ENCODE measurements around the gene PHGDH. TPM values are rescaled to one million over a fixed set of nuclear protein-coding genes. Genes with fewer than 3 reads are reported as not detected.

PHGDH gene
- polyA plus RNA-seq, 1 donor (not counting 4 experiments of a cell fraction or from before 2014, with no cell fraction given): 40.3 TPM

- dilution Hi-C loops (cut with MboI; ENCODE audit: extremely low pct_ligation_motif_present, low sequenced_read_pairs): no loop called here
- no peaks in the 10 kb centered on the region for H3K9me3 ChIP-seq (ENCODE audit: control insufficient read depth, low read depth, low read length)
- H3K27me3 ChIP-seq (ENCODE audit: control insufficient read depth, extremely low read depth, insufficient read depth, low read length): no peaks in the 10 kb centered on the region
- no peak overlapping the region for H3K9ac ChIP-seq (ENCODE audit: control insufficient read depth, extremely low read depth, insufficient read depth, low read length)
- DNase-seq (ENCODE audit: low read depth, low spot score): no peak
- peaks cover 30% of the 10 kb centered on the region for H3K79me2 ChIP-seq (ENCODE audit: control insufficient read depth, insufficient read depth, low read length)
- no peak for TF ChIP-seq CTCF (optimal IDR thresholded peaks at IDR 0.05 in 1 of 3, IDR thresholded peaks at IDR 0.05 in 1 of 3, conservative IDR thresholded peaks at IDR 0.05 in 1 of 3; ENCODE audit: extremely low read depth in 1 of 3, insufficient read depth in 2 of 3, low read length in 3 of 3)
- TF ChIP-seq EZH2 (IDR thresholded peaks at IDR 0.05; ENCODE audit: low read length): no peak
- H3K36me3 ChIP-seq (ENCODE audit: control insufficient read depth in 2 of 2, extremely low read depth in 1 of 2, insufficient read depth in 2 of 2, low read length in 2 of 2): peaks cover 0 to 27% of the 10 kb centered on the region in 2 experiments
- H2AFZ ChIP-seq (ENCODE audit: control insufficient read depth, low read length): no peak overlapping the region
- H3K4me2 ChIP-seq (ENCODE audit: control insufficient read depth, extremely low read depth, insufficient read depth, low read depth, low read length): no peak overlapping the region
- H3K9me1 ChIP-seq (ENCODE audit: control insufficient read depth, extremely low read depth, insufficient read depth, low read length): no peaks in the 10 kb centered on the region
- peaks cover 16% of the 10 kb centered on the region for H3K4me1 ChIP-seq (ENCODE audit: control insufficient read depth, extremely low read depth, insufficient read depth, low read length)
- FAIRE-seq: no peak
- peaks cover 8% of the 10 kb centered on the region for H4K20me1 ChIP-seq (ENCODE audit: control insufficient read depth, extremely low read depth, insufficient read depth, low read length)
- no peak overlapping the region for H3K27ac ChIP-seq (ENCODE audit: control insufficient read depth, insufficient read depth, low read length)
- no peak overlapping the region for H3K4me3 ChIP-seq (ENCODE audit: control insufficient read depth in 2 of 3, extremely low read depth in 1 of 3, insufficient read depth in 2 of 3, low read depth in 1 of 3, low read length in 3 of 3)
These were observed 7.2 kb downstream of the PHGDH start for GRCh38 chr1:119718972-119719371.

- Histone ChIP-seq H4K20me1 (ENCODE audit: control insufficient read depth, extremely low read depth, insufficient read depth, low read length) (peaks cover 8% of the 10 kb centered on the region), H3K79me2 (ENCODE audit: control insufficient read depth, insufficient read depth, low read length) (peaks cover 14% of the 10 kb centered on the region), H3K27me3 (ENCODE audit: control insufficient read depth, extremely low read depth, insufficient read depth, low read length) (no peaks in the 10 kb centered on the region), H3K4me3 (ENCODE audit: control insufficient read depth in 2 of 3, extremely low read depth in 1 of 3, insufficient read depth in 2 of 3, low read depth in 1 of 3, low read length in 3 of 3) (no peak overlapping the region), H3K9ac (ENCODE audit: control insufficient read depth, extremely low read depth, insufficient read depth, low read length) (no peak overlapping the region), H3K36me3 (ENCODE audit: control insufficient read depth in 2 of 2, extremely low read depth in 1 of 2, insufficient read depth in 2 of 2, low read length in 2 of 2) (peaks cover 0 to 30% of the 10 kb centered on the region in 2 experiments), H2AFZ (ENCODE audit: control insufficient read depth, low read length) (no peak overlapping the region), H3K4me1 (ENCODE audit: control insufficient read depth, extremely low read depth, insufficient read depth, low read length) (no peaks in the 10 kb centered on the region), H3K9me1 (ENCODE audit: control insufficient read depth, extremely low read depth, insufficient read depth, low read length) (no peaks in the 10 kb centered on the region), H3K9me3 (ENCODE audit: control insufficient read depth, low read depth, low read length) (no peaks in the 10 kb centered on the region), H3K4me2 (ENCODE audit: control insufficient read depth, extremely low read depth, insufficient read depth, low read depth, low read length) (no peak overlapping the region), H3K27ac (ENCODE audit: control insufficient read depth, insufficient read depth, low read length) (no peak overlapping the region)
- dilution Hi-C loops (cut with MboI; ENCODE audit: extremely low pct_ligation_motif_present, low sequenced_read_pairs): no loop called here
- no peak for DNase-seq (ENCODE audit: low read depth, low spot score)
- TF ChIP-seq EZH2 (IDR thresholded peaks at IDR 0.05; ENCODE audit: low read length) (no peak), CTCF (optimal IDR thresholded peaks at IDR 0.05 in 1 of 3, IDR thresholded peaks at IDR 0.05 in 1 of 3, conservative IDR thresholded peaks at IDR 0.05 in 1 of 3; ENCODE audit: extremely low read depth in 1 of 3, insufficient read depth in 2 of 3, low read length in 3 of 3) (no peak)
- no peak for FAIRE-seq
These were observed 9.2 kb downstream of the PHGDH start for GRCh38 chr1:119720866-119721440.

All from keratinocyte (primary cell).